Fibroblast of peridontal ligament (primary cell): ENCODE measurements around the gene PLAGL1.
"Not testable (repeated sequence)": the region's sequence is repeated elsewhere in the genome, so short reads cannot be mapped to it uniquely, and the experiment has no call there.

Source experiments
- DNase-seq: peaks from one replicate; pipeline ENCODE4 v3.0.0-alpha.2; 2010; ENCODE audit errors: extremely low read depth

Gene PLAGL1

GRCh38 chr6:143939364-143939763 lies 68.7 kb downstream of the PLAGL1 start:
- no peak for DNase-seq

DNA sequence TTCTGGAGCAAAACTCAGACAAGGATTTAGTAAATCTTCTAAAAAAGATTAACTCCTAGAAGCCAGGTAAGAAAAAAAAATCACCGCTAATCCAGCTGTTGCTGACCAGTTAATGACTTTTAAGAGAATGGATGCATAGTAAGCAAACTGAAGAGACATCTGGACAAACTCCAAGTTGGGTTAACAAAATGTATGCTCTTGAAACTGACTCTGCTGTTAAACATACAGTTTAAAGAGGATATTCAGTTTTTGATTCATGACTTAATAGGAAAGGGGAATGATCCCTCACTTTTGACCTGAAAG lies 70.4 kb downstream of the PLAGL1 start:
- peak; percentile 5 for DNase-seq

DNA sequence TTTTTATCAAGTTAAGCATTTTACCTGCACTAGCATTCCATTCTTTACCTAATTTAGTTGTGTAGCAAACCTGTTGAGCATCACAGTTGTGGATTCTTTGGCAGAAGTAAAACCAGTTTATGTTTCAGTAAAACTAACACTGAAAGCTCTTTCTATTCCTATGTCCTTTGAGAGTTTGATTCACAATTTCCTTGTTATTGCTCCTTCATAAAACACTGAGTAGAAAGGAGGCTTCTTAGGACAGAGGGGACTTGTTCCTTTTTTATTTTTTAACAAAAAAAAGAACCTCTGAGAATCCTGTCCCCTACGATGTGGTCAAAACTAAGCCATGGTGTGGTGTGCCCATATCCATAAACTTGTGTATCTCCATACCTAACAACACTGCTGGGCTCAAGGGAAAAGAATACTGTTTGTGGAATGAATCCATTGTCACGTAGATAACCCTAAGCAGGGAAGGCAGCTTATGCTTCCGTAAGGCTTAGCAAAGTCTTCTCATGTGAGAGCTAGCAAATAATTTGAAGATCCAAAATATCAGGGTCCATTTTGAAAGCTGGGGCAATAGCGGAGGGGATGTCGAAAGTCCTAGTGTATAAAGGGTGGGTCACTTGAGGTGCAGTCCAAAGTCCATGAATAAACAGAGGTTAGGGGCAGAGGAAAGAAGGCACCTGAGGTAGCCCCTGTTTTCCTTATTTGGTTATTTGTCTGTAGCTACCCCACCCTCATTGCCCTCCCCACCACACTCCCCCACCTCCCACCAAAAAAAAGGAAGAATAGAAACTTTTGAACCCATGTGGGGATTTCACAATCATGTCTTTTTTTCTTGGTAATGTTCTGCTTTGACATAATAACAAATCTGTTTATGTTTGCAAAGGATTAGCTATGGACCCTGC lies 71.0 kb downstream of the PLAGL1 start:
- no peak for DNase-seq

DNA sequence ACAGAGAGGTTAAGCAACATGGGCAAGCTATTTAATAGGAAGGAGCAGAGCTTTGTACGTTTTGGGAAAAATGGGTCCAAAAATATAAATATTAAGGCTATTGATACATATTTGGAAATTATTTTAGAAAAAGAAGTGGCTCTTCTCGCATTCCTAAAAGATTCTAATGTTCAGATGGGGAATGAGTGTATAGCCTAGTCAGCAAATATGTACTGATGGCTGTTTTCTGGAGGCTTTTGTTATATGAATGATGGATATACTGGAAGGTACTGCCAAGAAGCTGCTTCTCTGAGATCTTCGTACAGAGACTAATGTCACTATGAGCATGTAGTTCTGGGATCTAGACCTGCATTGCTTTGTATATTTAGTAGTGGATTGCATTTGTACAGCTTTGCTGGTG lies 71.7 kb downstream of the PLAGL1 start:
- DNase-seq = no peak

GRCh38 chr6:143934867-143935266 lies 73.2 kb downstream of the PLAGL1 start:
- DNase-seq = no peak

GRCh38 chr6:143934331-143934730 lies 73.7 kb downstream of the PLAGL1 start:
- no peak for DNase-seq

GRCh38 chr6:143929975-143930374 lies 78.1 kb downstream of the PLAGL1 start:
- DNase-seq = no peak

DNA sequence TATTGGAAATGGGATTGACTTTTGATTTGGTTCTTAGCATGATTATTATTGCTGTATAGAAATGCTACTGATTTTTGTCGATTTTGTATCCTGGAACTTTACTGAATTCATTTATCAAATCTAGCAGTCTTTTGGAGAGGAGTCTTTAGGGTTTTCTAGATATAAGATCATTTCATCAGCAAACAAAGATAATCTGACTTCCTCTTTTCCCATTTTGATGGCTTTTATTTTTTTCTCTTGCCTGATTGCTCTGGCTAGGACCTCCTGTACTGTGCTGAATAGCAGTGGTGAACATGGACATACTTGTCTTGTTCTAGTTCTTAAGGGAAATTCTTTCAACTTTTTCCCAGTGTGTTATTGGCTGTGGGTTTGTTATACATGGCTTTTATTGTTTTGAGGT lies 79.2 kb downstream of the PLAGL1 start:
- DNase-seq = no peak

- DNase-seq = not testable (repeated sequence)
Measured at GRCh38 chr6:143917026-143917425, 91.0 kb downstream of the PLAGL1 start.

DNA sequence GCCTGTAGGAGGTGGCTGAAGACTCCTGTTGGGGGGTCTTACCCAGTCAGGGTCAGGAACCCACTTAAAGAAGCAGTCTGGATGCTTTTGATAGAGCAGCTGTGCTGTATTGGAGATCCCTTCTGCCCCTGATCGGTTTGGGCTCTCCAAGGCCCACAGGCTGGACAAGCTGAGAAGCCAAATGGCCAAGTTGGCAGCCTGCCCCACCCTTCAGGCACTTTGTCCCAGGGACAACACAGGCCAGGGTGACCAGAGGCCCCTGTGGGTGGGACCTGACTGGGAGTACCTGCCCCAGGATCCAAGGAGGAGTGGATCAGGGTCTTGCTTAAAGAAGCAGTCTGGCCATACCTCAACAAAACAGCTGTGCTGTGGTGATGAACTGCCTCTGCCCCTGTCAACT lies 95.4 kb downstream of the PLAGL1 start:
- DNase-seq = no peak

DNA sequence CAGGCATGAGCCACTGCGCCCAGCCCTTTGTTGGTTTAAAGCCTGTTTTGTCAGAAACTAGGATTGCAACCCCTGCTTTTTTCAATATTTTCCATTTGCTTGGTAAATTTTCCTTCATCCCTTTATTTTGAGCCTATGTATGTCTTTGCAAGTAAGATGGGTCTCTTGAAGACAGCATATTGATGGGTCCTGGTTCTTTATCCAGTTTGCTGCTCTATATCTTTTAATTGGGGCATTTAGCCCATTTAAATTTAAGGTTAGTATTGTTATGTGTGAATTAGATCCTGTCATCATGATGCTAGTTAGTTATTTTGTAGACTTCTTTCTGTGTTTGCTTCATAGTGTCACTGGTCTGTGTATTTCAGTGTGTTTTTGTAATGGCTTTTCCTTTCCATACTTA lies 97.0 kb downstream of the PLAGL1 start:
- no peak for DNase-seq

DNA sequence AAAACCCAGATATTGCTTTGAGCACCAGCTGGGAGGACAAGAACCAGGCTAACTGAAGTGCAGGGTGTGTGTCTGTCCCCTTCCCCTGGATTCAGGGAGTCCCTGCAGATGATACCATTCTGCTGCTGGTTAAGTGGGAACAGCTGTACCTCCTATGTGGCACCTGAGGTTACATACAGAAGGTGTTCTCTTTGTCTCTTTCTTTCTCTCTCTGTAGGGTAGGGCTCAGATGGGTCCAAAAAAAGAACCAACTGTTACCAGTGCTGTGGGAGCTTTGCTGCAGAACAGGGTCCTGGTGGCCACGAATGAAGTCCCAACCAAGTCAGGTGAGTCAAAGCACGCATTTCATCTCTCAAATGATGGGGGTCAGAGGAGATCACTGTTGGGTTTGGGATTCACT lies 105.2 kb downstream of the PLAGL1 start:
- DNase-seq = no peak

GRCh38 chr6:143901885-143902750 lies 105.9 kb downstream of the PLAGL1 start:
- DNase-seq = peak; percentile 70

GRCh38 chr6:143900358-143900757 lies 107.7 kb downstream of the PLAGL1 start:
- no peak for DNase-seq

- peak; percentile 13 for DNase-seq
Measured at GRCh38 chr6:143896126-143896860, 111.8 kb downstream of the PLAGL1 start.

GRCh38 chr6:143894655-143895054 lies 113.4 kb downstream of the PLAGL1 start:
- no peak for DNase-seq
